ENCODE measurements around the gene GRM8.
A peak's percentile ranks its signal among the peaks of the same experiment; 100 is the strongest.

Gene GRM8

GRCh38 chr7:126635545-126635944 is 617.2 kb downstream of the GRM8 start:
- peak; percentile 72 for DNase-seq

GRCh38 chr7:126608339-126608776 is 644.4 kb downstream of the GRM8 start:
- peak; percentile 7 for DNase-seq

- peak; percentile 59 for DNase-seq
Observed at GRCh38 chr7:126606331-126606730, 646.4 kb downstream of the GRM8 start.

GRCh38 chr7:126605553-126605952 is 647.2 kb downstream of the GRM8 start:
- peak; percentile 66 for DNase-seq

GRCh38 chr7:126605056-126605455 is 647.7 kb downstream of the GRM8 start:
- DNase-seq: peak; percentile 89

GRCh38 chr7:126589068-126589684 is 663.6 kb downstream of the GRM8 start:
- DNase-seq: peak; percentile 69

GRCh38 chr7:126578338-126578737 is 674.4 kb downstream of the GRM8 start:
- peak; percentile 68 for DNase-seq

- DNase-seq: peak; percentile 28
Observed at GRCh38 chr7:126574276-126575250, 678.2 kb downstream of the GRM8 start.

GRCh38 chr7:126570845-126571244 is 681.9 kb downstream of the GRM8 start:
- DNase-seq: no peak

- peak; percentile 40 for DNase-seq
Observed at GRCh38 chr7:126569402-126569801, 683.3 kb downstream of the GRM8 start.

- DNase-seq: no peak
Observed at GRCh38 chr7:126557271-126557670, 695.5 kb downstream of the GRM8 start.

GRCh38 chr7:126541406-126541805 is 711.3 kb downstream of the GRM8 start:
- no peak for DNase-seq

- DNase-seq: peak; percentile 33
Observed at GRCh38 chr7:126535176-126535575, 717.6 kb downstream of the GRM8 start.

- peak; percentile 53 for DNase-seq
Observed at GRCh38 chr7:126533715-126534114, 719.0 kb downstream of the GRM8 start.

GRCh38 chr7:126529833-126530232 is 722.9 kb downstream of the GRM8 start:
- DNase-seq: no peak

- no peak for DNase-seq
Observed at GRCh38 chr7:126529254-126529653, 723.5 kb downstream of the GRM8 start.

- DNase-seq: no peak
Observed at GRCh38 chr7:126525906-126526305, 726.8 kb downstream of the GRM8 start.

GRCh38 chr7:126524967-126525366 is 727.8 kb downstream of the GRM8 start:
- no peak for DNase-seq

- no peak for DNase-seq
Observed at GRCh38 chr7:126511046-126511445, 741.7 kb downstream of the GRM8 start.

GRCh38 chr7:126501617-126502016 is 751.1 kb downstream of the GRM8 start:
- DNase-seq: peak; percentile 37

GRCh38 chr7:126499481-126499880 is 753.3 kb downstream of the GRM8 start:
- no peak for DNase-seq

GRCh38 chr7:126495733-126496132 is 757.0 kb downstream of the GRM8 start:
- no peak for DNase-seq

GRCh38 chr7:126495001-126495400 is 757.7 kb downstream of the GRM8 start:
- DNase-seq: no peak

GRCh38 chr7:126493801-126494200 is 758.9 kb downstream of the GRM8 start:
- no peak for DNase-seq
